ENCODE data around the gene MTMR2.

DNA sequence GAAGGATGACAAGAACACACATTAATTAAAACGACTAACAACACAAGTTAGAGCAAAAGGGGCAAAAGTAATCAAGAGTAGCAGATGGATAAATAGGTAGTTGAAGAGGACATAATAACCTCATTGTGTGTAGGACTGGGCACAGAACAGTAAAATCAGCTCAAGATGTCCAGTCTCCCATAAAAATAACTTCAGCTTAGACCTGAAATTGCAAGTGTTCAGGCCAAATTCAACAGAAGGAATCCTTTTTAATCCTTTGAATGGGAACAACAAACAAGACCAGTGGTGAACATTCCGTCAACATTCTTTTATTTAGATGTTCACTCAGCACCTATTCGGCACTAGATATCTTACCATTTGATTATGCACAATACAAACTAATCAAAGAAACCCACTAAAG, 4.4 kb downstream of the MTMR2 start:
- TF ChIP-seq, protein P1, sequence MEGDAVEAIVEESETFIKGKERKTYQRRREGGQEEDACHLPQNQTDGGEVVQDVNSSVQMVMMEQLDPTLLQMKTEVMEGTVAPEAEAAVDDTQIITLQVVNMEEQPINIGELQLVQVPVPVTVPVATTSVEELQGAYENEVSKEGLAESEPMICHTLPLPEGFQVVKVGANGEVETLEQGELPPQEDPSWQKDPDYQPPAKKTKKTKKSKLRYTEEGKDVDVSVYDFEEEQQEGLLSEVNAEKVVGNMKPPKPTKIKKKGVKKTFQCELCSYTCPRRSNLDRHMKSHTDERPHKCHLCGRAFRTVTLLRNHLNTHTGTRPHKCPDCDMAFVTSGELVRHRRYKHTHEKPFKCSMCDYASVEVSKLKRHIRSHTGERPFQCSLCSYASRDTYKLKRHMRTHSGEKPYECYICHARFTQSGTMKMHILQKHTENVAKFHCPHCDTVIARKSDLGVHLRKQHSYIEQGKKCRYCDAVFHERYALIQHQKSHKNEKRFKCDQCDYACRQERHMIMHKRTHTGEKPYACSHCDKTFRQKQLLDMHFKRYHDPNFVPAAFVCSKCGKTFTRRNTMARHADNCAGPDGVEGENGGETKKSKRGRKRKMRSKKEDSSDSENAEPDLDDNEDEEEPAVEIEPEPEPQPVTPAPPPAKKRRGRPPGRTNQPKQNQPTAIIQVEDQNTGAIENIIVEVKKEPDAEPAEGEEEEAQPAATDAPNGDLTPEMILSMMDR (IDR thresholded peaks at IDR 0.05) = no peak
- no peak for TF ChIP-seq EZH2 (IDR thresholded peaks at IDR 0.05; ENCODE audit: borderline replicate concordance, insufficient read depth, low read depth, low read length, poor library complexity, severe bottlenecking)

All from B cell (primary cell).